Right lobe of liver (tissue), 4 donors: ENCODE data around the gene PSMD6.

Experiments used
- POLR2A ChIP-seq: fragments of 450-650 bp; IDR thresholded peaks from one replicate; pipeline ENCODE4 v1.6.1; 2017; ENCODE audit warnings: antibody characterized with exemption, mild to moderate bottlenecking
- TF ChIP-seq, protein P1 (sequence below), 4 donors: fragments of 200-600 bp in 3 of 4; fragments of 450-650 bp in 1 of 4; IDR thresholded peaks; one replicate each; pipeline versions ENCODE4 v1.5.1 to v1.8.0; 2016 to 2022; ENCODE audit warnings: antibody characterized with exemption in 4 of 4, mild to moderate bottlenecking in 2 of 4
- donor health status: DM: no; HTN: no; CAD: no.
- donor health status: DM: no; HTN: no; CAD: no.
- donor health status: DM: no; HTN: yes; CAD: no.

GRCh38 chr3:63986831-63987230 is 36.5 kb downstream of the PSMD6 start:
- TF ChIP-seq, protein P1, sequence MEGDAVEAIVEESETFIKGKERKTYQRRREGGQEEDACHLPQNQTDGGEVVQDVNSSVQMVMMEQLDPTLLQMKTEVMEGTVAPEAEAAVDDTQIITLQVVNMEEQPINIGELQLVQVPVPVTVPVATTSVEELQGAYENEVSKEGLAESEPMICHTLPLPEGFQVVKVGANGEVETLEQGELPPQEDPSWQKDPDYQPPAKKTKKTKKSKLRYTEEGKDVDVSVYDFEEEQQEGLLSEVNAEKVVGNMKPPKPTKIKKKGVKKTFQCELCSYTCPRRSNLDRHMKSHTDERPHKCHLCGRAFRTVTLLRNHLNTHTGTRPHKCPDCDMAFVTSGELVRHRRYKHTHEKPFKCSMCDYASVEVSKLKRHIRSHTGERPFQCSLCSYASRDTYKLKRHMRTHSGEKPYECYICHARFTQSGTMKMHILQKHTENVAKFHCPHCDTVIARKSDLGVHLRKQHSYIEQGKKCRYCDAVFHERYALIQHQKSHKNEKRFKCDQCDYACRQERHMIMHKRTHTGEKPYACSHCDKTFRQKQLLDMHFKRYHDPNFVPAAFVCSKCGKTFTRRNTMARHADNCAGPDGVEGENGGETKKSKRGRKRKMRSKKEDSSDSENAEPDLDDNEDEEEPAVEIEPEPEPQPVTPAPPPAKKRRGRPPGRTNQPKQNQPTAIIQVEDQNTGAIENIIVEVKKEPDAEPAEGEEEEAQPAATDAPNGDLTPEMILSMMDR (IDR thresholded peaks at IDR 0.05), result no peak
- TF ChIP-seq POLR2A, result no peak
